GM12864 (cell line): ENCODE measurements around the gene DMRTB1.

ENCODE experiments used
- DNase-seq: peaks from one replicate; pipeline ENCODE4 v3.0.0-alpha.2; 2011; ENCODE audit warnings: low read depth
- H3K4me3 ChIP-seq: 2 replicates; pipeline ENCODE4 v1.5.1; 2011; ENCODE audit warnings: mild to moderate bottlenecking, low read depth, low read length, control low read depth
- CTCF ChIP-seq: IDR thresholded peaks from 2 replicates; pipeline ENCODE4 v1.5.1; 2011; ENCODE audit warnings: low read depth, mild to moderate bottlenecking, moderate library complexity, low read length, control low read depth, inconsistent platforms; ENCODE audit errors: missing control alignments

The DMRTB1 gene

GRCh38 chr1:53435151-53435550 lies 24.0 kb upstream of the DMRTB1 start:
- no peak for TF ChIP-seq CTCF
- no peak overlapping the region for H3K4me3 ChIP-seq
- DNase-seq: no peak

GRCh38 chr1:53438427-53439336 lies 20.5 kb upstream of the DMRTB1 start:
- TF ChIP-seq CTCF: no peak
- no peak for DNase-seq
- no peak overlapping the region for H3K4me3 ChIP-seq

- DNase-seq: no peak
- TF ChIP-seq CTCF: no peak
- no peak overlapping the region for H3K4me3 ChIP-seq
Measured at GRCh38 chr1:53439337-53440207, 19.6 kb upstream of the DMRTB1 start.

GRCh38 chr1:53440633-53441032 lies 18.6 kb upstream of the DMRTB1 start:
- no peak for DNase-seq
- no peak for TF ChIP-seq CTCF
- no peak overlapping the region for H3K4me3 ChIP-seq

GRCh38 chr1:53442299-53442698 lies 16.9 kb upstream of the DMRTB1 start:
- no peak for DNase-seq
- TF ChIP-seq CTCF: no peak
- H3K4me3 ChIP-seq: no peak overlapping the region

GRCh38 chr1:53446051-53446450 lies 13.1 kb upstream of the DMRTB1 start:
- DNase-seq: no peak
- H3K4me3 ChIP-seq: no peak overlapping the region
- TF ChIP-seq CTCF: no peak
